ENCODE measurements around the gene CCDC30. TPM values are rescaled to one million over a fixed set of nuclear protein-coding genes. Genes with fewer than 3 reads are reported as not detected.

The CCDC30 gene
- total and polyA plus RNA-seq, 9 of the 15 experiments (the other 6 are each of a cell fraction or from before 2014, with no cell fraction given), result 0.05 to 0.91 (median 0.24) TPM

- TF ChIP-seq, protein P1, sequence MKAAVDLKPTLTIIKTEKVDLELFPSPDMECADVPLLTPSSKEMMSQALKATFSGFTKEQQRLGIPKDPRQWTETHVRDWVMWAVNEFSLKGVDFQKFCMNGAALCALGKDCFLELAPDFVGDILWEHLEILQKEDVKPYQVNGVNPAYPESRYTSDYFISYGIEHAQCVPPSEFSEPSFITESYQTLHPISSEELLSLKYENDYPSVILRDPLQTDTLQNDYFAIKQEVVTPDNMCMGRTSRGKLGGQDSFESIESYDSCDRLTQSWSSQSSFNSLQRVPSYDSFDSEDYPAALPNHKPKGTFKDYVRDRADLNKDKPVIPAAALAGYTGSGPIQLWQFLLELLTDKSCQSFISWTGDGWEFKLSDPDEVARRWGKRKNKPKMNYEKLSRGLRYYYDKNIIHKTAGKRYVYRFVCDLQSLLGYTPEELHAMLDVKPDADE (conservative IDR thresholded peaks at IDR 0.05; ENCODE audit: control insufficient read depth, low read depth, low read length), result no peak
- TF ChIP-seq CREB3 (tag; conservative IDR thresholded peaks at IDR 0.05; ENCODE audit: low read depth) (no peak), CBFA2T2 (conservative IDR thresholded peaks at IDR 0.05) (0 out of 2 replicates have a peak, but pooled peaks have one; percentile 10), ZNF764 (CRISPR knock-in tag; IDR thresholded peaks at IDR 0.05; ENCODE audit: low read depth) (no peak), MYBL2 (IDR thresholded peaks at IDR 0.05; ENCODE audit: low read depth) (no peak), MYBL2 (CRISPR knock-in tag; IDR thresholded peaks at IDR 0.05; ENCODE audit: borderline replicate concordance) (no peak), MLX (CRISPR knock-in tag; conservative IDR thresholded peaks at IDR 0.05) (no peak), ZBTB49 (CRISPR knock-in tag; IDR thresholded peaks at IDR 0.05; ENCODE audit: borderline replicate concordance) (0 out of 2 replicates have a peak, but pooled peaks have one; percentile 10), PHB2 (IDR thresholded peaks at IDR 0.05; ENCODE audit: low read depth) (no peak), SIN3A (IDR thresholded peaks at IDR 0.05; ENCODE audit: borderline replicate concordance in 2 of 2, control insufficient read depth in 1 of 2, low read depth in 2 of 2, low read length in 2 of 2) (peak in 1 of 2 experiments; percentile 39; a peak in 1 of 4 replicates), CBFA2T3 (IDR thresholded peaks at IDR 0.05) (no peak)
- TF ChIP-seq, protein P2, sequence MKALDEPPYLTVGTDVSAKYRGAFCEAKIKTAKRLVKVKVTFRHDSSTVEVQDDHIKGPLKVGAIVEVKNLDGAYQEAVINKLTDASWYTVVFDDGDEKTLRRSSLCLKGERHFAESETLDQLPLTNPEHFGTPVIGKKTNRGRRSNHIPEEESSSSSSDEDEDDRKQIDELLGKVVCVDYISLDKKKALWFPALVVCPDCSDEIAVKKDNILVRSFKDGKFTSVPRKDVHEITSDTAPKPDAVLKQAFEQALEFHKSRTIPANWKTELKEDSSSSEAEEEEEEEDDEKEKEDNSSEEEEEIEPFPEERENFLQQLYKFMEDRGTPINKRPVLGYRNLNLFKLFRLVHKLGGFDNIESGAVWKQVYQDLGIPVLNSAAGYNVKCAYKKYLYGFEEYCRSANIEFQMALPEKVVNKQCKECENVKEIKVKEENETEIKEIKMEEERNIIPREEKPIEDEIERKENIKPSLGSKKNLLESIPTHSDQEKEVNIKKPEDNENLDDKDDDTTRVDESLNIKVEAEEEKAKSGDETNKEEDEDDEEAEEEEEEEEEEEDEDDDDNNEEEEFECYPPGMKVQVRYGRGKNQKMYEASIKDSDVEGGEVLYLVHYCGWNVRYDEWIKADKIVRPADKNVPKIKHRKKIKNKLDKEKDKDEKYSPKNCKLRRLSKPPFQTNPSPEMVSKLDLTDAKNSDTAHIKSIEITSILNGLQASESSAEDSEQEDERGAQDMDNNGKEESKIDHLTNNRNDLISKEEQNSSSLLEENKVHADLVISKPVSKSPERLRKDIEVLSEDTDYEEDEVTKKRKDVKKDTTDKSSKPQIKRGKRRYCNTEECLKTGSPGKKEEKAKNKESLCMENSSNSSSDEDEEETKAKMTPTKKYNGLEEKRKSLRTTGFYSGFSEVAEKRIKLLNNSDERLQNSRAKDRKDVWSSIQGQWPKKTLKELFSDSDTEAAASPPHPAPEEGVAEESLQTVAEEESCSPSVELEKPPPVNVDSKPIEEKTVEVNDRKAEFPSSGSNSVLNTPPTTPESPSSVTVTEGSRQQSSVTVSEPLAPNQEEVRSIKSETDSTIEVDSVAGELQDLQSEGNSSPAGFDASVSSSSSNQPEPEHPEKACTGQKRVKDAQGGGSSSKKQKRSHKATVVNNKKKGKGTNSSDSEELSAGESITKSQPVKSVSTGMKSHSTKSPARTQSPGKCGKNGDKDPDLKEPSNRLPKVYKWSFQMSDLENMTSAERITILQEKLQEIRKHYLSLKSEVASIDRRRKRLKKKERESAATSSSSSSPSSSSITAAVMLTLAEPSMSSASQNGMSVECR (CRISPR knock-in tag; IDR thresholded peaks at IDR 0.05), result 0 out of 2 replicates have a peak, but pooled peaks have one; percentile 34
- TF ChIP-seq, protein P3, sequence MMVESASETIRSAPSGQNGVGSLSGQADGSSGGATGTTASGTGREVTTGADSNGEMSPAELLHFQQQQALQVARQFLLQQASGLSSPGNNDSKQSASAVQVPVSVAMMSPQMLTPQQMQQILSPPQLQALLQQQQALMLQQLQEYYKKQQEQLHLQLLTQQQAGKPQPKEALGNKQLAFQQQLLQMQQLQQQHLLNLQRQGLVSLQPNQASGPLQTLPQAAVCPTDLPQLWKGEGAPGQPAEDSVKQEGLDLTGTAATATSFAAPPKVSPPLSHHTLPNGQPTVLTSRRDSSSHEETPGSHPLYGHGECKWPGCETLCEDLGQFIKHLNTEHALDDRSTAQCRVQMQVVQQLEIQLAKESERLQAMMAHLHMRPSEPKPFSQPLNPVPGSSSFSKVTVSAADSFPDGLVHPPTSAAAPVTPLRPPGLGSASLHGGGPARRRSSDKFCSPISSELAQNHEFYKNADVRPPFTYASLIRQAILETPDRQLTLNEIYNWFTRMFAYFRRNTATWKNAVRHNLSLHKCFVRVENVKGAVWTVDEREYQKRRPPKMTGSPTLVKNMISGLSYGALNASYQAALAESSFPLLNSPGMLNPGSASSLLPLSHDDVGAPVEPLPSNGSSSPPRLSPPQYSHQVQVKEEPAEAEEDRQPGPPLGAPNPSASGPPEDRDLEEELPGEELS (CRISPR knock-in tag; IDR thresholded peaks at IDR 0.05; ENCODE audit: borderline replicate concordance), result no peak
Observed at GRCh38 chr1:42680921-42681683, 218.0 kb downstream of the CCDC30 start (continued).
